Mucosa of gallbladder (tissue), 1 donor: ENCODE measurements around the gene NOA1. TPM values are rescaled to one million over a fixed set of nuclear protein-coding genes. Genes with fewer than 3 reads are reported as not detected.
A peak's percentile ranks its signal among the peaks of the same experiment; 100 is the strongest.
"Not testable (repeated sequence)": the region's sequence is repeated elsewhere in the genome, so short reads cannot be mapped to it uniquely, and the experiment has no call there.

Source experiments
- DNase-seq: peaks from one replicate; pipeline ENCODE4 v3.0.0-alpha.2; 2020; ENCODE audit warnings: low spot score
- total RNA-seq: library from RNA; stranded (reverse); gene quantifications from one replicate; pipeline ENCODE4 v1.2.1, GENCODE V29; 2021
- donor health status: DM: no; HTN: no; CAD: no.

Gene NOA1
- total RNA-seq, 1 donor from 2014 or later = 17.1 TPM

DNA sequence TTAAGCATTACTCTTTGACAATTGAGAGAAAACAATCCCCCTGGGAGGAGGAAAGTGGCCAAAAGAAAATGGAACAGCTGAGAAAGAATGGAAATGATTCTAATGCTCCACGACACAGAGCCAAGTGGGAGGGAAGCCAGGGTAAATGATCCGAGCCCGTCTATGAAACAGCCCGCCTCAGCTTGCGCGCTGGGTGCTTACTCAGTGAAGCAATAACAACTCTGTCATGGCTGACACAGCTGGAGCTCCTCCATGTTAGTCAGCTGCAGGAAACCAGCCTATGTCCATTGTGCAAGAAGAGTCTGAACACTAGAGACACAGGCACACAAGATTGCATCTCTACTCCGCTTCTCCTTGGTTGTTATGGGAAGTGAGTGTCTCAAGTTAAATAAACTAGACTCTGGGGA is 19.3 kb downstream of the NOA1 start:
- DNase-seq = peak; percentile 66

DNA sequence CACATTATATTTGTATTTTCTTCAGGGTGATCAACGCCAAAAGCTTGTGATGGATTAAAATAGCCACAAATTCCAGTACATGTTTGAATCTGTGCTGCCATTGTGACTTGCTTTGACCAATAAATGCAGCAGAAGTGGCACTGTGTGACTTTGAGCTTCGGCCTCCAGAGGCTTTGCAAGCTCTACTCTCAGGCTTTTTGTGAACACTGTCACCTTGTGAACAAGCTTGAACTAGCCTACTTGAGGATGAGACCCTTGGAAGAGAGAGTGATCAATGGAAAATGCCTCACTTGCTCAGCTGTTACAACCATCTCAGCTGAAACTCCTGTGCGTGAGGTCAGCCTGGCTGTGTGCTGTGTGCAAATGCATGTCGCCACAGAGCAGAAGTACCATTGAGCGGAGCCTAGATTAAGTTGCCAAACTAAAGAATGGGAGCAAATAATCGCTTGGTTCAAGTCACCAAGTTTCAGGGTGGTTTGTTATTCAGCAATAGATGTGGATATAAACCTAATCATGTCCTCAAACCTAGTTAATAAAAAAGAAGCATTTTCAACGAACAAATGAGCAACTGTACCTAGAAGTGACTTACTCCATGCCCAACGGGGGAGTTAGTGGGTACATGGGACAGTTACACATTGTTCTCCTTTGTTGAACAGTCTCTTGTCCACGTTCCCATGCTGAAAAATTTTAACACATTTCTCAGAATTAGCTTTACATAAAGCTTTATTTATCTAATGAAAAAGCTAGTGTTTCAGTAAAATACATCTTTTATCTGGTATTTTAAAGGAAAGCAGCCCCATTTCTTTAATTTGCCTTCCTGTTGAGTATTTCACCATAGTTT is 23.5 kb downstream of the NOA1 start:
- no peak for DNase-seq

DNA sequence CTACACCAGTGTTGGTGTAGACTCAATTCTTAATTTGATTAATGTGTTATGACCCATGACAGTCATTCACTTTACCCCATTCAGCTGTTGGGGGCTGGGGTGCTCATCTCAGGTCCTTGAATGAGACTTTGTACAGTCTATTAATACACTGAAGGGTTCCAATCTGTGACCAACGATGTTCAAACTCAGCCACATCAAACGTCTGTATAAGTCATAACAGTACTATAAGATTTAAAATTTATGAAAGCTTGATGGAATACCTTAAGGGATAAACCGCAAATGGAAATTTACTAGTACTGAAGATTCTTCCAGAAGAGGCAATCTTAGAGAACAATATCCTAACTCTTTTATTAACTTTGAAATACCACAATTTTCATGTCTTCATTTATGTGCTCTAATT is 36.0 kb downstream of the NOA1 start:
- no peak for DNase-seq

DNA sequence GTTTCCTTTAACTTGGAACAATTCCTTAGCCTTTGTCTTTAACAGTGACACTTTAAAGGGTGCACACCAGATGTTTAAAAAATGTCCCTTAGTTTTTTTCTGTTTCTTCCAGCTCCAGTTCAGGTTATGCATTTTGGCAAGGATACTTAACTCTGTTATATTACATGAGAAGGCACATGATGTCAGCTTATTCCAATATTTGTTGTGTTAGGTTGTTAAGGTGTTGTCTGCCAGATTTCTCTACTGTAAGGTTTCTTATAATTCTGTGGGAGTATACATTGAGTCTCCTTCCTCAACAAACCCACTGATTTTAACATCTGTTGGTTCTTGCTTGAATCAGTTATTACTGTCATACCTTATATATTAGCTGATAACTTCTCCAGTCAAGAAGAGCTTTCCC is 36.4 kb downstream of the NOA1 start:
- DNase-seq = no peak

DNA sequence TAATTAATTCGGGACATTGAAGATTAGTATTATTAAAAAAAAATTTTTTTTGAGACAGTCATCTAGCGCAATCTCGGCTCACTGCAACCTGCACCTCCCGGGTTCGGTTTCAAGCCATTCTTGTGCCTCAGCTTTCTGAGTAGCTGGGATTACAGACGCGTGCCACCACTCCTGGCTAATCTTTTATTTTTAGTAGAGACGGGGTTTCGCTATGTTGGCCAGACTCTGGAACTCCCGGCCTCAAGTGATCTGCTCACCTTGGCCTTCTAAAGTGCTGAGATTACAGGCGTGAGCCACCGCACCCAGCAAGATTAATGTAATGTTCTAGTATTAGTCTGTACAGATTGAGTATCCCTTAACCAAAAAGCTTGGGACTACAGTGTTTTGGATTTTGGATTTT is 37.0 kb downstream of the NOA1 start:
- DNase-seq = no peak

DNA sequence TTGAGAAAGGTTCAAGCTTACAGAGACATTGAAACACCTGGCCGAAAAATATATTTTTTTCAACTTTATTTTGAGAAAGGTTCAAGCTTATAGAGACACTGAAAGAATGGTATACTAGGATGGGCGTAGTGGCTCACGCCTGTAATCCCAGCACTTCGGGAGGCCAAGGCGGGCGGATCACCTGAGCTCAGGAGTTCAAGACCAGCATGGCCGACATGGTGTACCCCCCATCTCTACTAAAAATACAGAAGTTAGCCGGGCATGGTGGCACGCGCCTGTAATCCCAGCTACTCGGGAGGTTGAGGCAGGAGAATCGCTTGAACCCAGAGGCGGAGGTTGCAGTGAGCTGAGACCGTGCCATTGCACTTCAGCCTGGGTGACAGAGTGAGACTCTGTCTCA is 37.6 kb downstream of the NOA1 start:
- DNase-seq = not testable (repeated sequence)

DNA sequence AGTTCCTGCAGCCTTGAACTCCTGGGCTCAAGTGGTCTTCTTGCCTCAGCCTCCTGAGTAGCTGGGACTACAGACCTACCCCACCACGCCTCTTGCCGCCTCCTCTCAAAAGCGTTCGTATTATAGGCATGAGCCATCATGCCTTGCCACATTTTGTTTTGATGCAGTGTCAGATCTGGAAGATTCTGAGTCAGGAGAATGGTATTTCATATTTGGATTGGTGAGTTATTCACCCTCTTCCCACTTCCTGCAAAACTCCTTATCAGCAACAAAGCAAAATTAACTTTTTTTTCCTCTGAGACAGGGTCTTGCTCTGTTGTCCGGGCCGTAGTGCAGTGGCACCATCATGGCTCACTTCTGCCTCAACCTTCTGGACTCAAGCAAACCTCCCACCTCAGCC is 40.1 kb downstream of the NOA1 start:
- no peak for DNase-seq

DNA sequence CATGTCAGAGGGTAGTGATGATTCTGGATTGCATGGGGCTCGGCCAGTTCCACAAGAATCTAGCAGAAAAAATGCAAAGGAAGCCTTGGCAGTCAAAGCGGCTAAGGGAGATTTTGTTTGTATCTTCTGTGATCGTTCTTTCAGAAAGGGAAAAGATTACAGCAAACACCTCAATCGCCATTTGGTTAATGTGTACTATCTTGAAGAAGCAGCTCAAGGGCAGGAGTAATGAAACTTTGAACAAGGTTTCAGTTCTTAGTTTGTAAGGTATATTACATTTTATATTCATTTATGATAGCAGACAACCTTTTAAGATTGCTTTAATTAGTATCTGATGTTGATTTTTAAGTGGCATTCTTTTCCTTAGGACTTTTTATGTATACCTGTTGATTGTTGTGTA is 45.5 kb downstream of the NOA1 start:
- no peak for DNase-seq

DNA sequence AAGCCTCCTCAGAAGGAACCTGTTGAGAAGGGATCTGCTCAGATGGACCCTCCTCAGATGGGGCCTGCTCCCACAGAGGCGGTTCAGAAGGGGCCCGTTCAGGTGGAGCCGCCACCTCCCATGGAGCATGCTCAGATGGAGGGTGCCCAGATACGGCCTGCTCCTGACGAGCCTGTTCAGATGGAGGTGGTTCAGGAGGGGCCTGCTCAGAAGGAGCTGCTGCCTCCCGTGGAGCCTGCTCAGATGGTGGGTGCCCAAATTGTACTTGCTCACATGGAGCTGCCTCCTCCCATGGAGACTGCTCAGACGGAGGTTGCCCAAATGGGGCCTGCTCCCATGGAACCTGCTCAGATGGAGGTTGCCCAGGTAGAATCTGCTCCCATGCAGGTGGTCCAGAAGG is 46.8 kb downstream of the NOA1 start:
- DNase-seq = no peak

DNA sequence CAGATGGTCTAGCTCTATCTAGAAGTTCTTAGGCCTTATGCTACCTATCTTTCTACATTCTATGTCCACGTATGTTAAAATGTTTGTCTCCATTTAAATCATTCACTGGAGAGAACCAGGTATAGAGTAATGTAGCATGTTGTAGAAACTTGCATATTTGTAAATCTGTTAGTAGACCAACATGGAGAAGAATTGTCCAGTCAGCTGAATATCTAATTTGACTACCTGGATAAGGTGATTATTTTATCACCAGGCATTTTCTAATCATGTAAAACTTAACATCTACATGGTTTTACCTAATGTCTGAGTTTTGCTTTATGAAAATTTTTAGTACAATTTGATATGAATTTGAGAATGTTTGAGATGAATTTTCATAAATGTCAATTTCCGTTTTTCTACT is 50.2 kb downstream of the NOA1 start:
- DNase-seq = no peak

DNA sequence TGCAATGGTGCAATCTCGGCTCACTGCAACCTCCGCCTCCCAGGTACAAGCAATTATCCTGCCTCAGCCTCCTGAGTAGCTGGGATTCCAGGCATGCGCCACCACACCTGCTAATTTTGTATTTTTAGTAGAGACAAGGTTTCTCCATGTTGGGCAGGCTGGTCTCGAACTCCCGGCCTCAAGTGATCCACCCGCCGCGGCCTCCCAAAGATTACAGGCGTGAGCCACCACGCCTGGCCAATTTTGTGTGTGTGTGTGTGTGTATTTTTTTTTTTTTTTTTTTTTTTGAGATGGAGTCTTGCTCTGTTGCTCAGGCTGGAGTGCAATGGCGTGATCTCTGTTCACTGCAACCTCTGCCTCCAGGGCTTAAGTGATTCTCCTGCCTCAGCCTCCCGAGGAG is 62.4 kb downstream of the NOA1 start:
- DNase-seq = not testable (repeated sequence)

DNA sequence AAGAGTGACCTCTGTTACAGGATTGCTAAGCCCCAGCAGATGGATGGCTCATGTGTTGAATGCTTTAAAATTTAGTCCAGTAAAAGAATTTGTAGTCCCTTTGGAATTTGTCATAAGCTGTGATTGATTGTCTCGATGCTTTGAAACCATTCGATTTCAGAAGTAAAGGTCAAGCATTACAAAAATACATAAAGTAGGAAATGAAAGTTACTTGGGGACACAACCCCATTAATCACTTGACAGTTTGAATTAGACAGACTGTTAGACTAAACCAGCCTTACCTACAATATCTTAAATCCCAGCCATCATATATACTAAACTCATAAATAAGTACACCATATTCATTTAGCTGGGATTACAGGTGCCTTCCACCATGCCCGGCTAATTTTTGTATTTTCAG is 63.1 kb downstream of the NOA1 start:
- DNase-seq = no peak

Other genes with a start within 250 kb of the NOA1 start
- 0.63 TPM for gene SPINK2, start 155.9 kb downstream of the NOA1 start, total RNA-seq
- gene REST, start 69.7 kb downstream of the NOA1 start, total RNA-seq = 48.3 TPM
- gene POLR2B, start 1.3 kb upstream of the NOA1 start, total RNA-seq = 78.8 TPM
- 1,557 TPM for gene IGFBP7, start 132.8 kb upstream of the NOA1 start, total RNA-seq